HepG2 (cell line): ENCODE measurements around the gene GRID1. TPM values are rescaled to one million over a fixed set of nuclear protein-coding genes. Genes with fewer than 3 reads are reported as not detected.

ENCODE experiments used
- ATAC-seq: fragments of 200-7000 bp; cut with Tn5 transposase; 3 replicates; pipeline ENCODE4 v1.9.1; 2020; ENCODE audit warnings: mild to moderate bottlenecking, moderate library complexity
- BruUV-seq: library from RNA; stranded (reverse); fragments of 400-500 nt; replicated peaks from 2 replicates; lab custom pipeline; 2021; lab: Mats Ljungman, UMichigan
- CTCF ChIA-PET: fragments of 300-600 bp; formaldehyde crosslinking; extraction: SDS; loops from one replicate; lab custom pipeline; 2021; ENCODE audit warnings: low total read pairs, inconsistent platforms, low intra/inter-chr PET ratio; lab: Yijun Ruan, JAX
- POLR2A ChIA-PET: fragments of 350-600 bp; sonication (Branson Sonifier 250); formaldehyde crosslinking; loops from one replicate; lab custom pipeline; 2020; ENCODE audit warnings: antibody characterized with exemption, inconsistent platforms; lab: Yijun Ruan, JAX
- DNase-seq: peaks from one replicate; pipeline ENCODE4 v3.0.0-alpha.2; 2015; ENCODE audit warnings: low spot score
- FAIRE-seq: peaks from 3 replicates; lab custom pipeline; 2011; peaks lifted over from hg19 to GRCh38; lab: Jason Lieb, UNC
- H2AFZ ChIP-seq: one replicate; pipeline ENCODE4 v1.6.1; 2011; ENCODE audit warnings: low read length, inconsistent platforms
- H3K27ac ChIP-seq: fragments of 300-600 bp; 3 replicates; pipeline ENCODE4 v1.8.0; 2011; ENCODE audit warnings: mixed run types, mild to moderate bottlenecking, mixed read lengths, low read length, inconsistent platforms; ENCODE audit not compliant: insufficient read depth; ENCODE audit errors: extremely low read length
- H3K27me3 ChIP-seq, 2 experiments: fragments of 200-600 bp in 1 of 2; 2 replicates in 1 of 2; 3 replicates in 1 of 2; pipeline versions ENCODE4 v1.6.0 to v1.8.0; 2011; ENCODE audit warnings: low read length in 2 of 2, mild to moderate bottlenecking in 2 of 2, moderate library complexity in 2 of 2, inconsistent platforms in 1 of 2; ENCODE audit not compliant: insufficient read depth in 2 of 2, control insufficient read depth in 1 of 2
- H3K36me3 ChIP-seq, 2 experiments: fragments of 200-600 bp in 1 of 2; replicated peaks in 1 of 2; 2 replicates in 1 of 2; 3 replicates in 1 of 2; pipeline versions ENCODE4 v1.5.1 to v1.8.0; 2011; ENCODE audit warnings: low read length in 2 of 2, inconsistent platforms in 1 of 2; ENCODE audit not compliant: insufficient read depth in 2 of 2, control insufficient read depth in 1 of 2
- H3K4me1 ChIP-seq: 2 replicates; pipeline ENCODE4 v1.5.1; 2012; ENCODE audit warnings: low read length, inconsistent platforms; ENCODE audit not compliant: insufficient read depth
- H3K4me2 ChIP-seq: 2 replicates; pipeline ENCODE4 v1.6.0; 2011; ENCODE audit warnings: low read depth, low read length, inconsistent platforms
- H3K4me3 ChIP-seq, 3 experiments: fragments of 200-600 bp in 1 of 3; sonication (generic), shearing (Covaris generic) in 1 of 3; replicated peaks in 1 of 3; 2 replicates each; pipeline ENCODE4 v1.5.1; 2011 to 2016; ENCODE audit warnings: low read length in 3 of 3, inconsistent platforms in 2 of 3, low read depth in 2 of 3, mild to moderate bottlenecking in 2 of 3, control low read depth in 1 of 3, mixed read lengths in 1 of 3; ENCODE audit not compliant: insufficient read depth in 1 of 3
- H3K79me2 ChIP-seq: one replicate; pipeline ENCODE4 v1.6.1; 2011; ENCODE audit warnings: low read length, inconsistent platforms; ENCODE audit not compliant: insufficient read depth
- H3K9ac ChIP-seq: 2 replicates; pipeline ENCODE4 v1.6.0; 2011; ENCODE audit warnings: mild to moderate bottlenecking, low read depth, low read length, inconsistent platforms; ENCODE audit not compliant: insufficient read depth
- H3K9me3 ChIP-seq: 2 replicates; pipeline ENCODE4 v1.5.1; 2012; ENCODE audit warnings: mild to moderate bottlenecking, low read length
- H4K20me1 ChIP-seq: 2 replicates; pipeline ENCODE4 v1.6.0; 2011; ENCODE audit warnings: inconsistent platforms, mild to moderate bottlenecking, low read length, moderate library complexity; ENCODE audit not compliant: insufficient read depth
- ATF6 ChIP-seq: sonication (generic); formaldehyde crosslinking; conservative IDR thresholded peaks from 2 replicates; pipeline ENCODE4 v1.4.0; 2020; ENCODE audit warnings: missing genetic modification reagents
- IRF2 ChIP-seq: IDR thresholded peaks from 2 replicates; pipeline ENCODE4 v1.6.1; 2018; ENCODE audit warnings: missing genetic modification reagents, missing compliant biosample characterization
- KDM1A ChIP-seq: IDR thresholded peaks from 2 replicates; pipeline ENCODE4 v1.6.1; 2016; ENCODE audit warnings: missing compliant biosample characterization
- KDM4B ChIP-seq: sonication (generic); formaldehyde crosslinking; IDR thresholded peaks from 2 replicates; pipeline ENCODE4 v1.4.0; 2020; ENCODE audit warnings: missing genetic modification reagents
- KLF6 ChIP-seq: IDR thresholded peaks from 2 replicates; pipeline ENCODE4 v1.8.0; 2016; ENCODE audit warnings: missing biosample characterization, missing genetic modification reagents
- MATR3 ChIP-seq: sonication (generic); formaldehyde crosslinking; IDR thresholded peaks from 2 replicates; pipeline ENCODE4 v1.4.0; 2020; ENCODE audit warnings: missing genetic modification reagents
- MEF2D ChIP-seq: sonication (generic); formaldehyde crosslinking; IDR thresholded peaks from 2 replicates; pipeline ENCODE4 v1.5.1; 2020; ENCODE audit warnings: mild to moderate bottlenecking, missing genetic modification reagents
- PHF5A ChIP-seq: IDR thresholded peaks from one replicate; pipeline ENCODE4 v1.6.1; 2018; ENCODE audit warnings: low read depth, missing genetic modification reagents; ENCODE audit not compliant: unreplicated experiment
- PRMT3 ChIP-seq: sonication (generic); formaldehyde crosslinking; IDR thresholded peaks from 2 replicates; pipeline ENCODE4 v1.8.1; 2022; ENCODE audit warnings: low read depth, mild to moderate bottlenecking, moderate library complexity, missing genetic modification reagents, borderline replicate concordance
- REPIN1 ChIP-seq: sonication (generic); formaldehyde crosslinking; IDR thresholded peaks from 2 replicates; pipeline ENCODE4 v1.8.0; 2022; ENCODE audit warnings: missing genetic modification reagents, low read depth, mild to moderate bottlenecking, borderline replicate concordance
- TEAD2 ChIP-seq: sonication (generic); formaldehyde crosslinking; IDR thresholded peaks from 2 replicates; pipeline ENCODE4 v1.9.0; 2021; ENCODE audit warnings: missing genetic modification reagents
- THYN1 ChIP-seq: sonication (generic); formaldehyde crosslinking; IDR thresholded peaks from 2 replicates; pipeline ENCODE4 v1.8.1; 2023; ENCODE audit warnings: low read depth, mild to moderate bottlenecking, moderate library complexity, missing genetic modification reagents, borderline replicate concordance
- ZNF264 ChIP-seq: sonication (generic); formaldehyde crosslinking; IDR thresholded peaks from 2 replicates; pipeline ENCODE4 v1.4.0; 2020; ENCODE audit warnings: missing genetic modification reagents
- ZNF451 ChIP-seq: sonication (generic); formaldehyde crosslinking; IDR thresholded peaks from 2 replicates; pipeline ENCODE4 v1.5.0; 2020; ENCODE audit warnings: mild to moderate bottlenecking, missing genetic modification reagents
- ZNF552 ChIP-seq: sonication (generic); formaldehyde crosslinking; IDR thresholded peaks from 2 replicates; pipeline ENCODE4 v1.9.0; 2022; ENCODE audit warnings: missing genetic modification reagents, mild to moderate bottlenecking, borderline replicate concordance
- ZNF747 ChIP-seq: sonication (generic); formaldehyde crosslinking; IDR thresholded peaks from 2 replicates; pipeline ENCODE4 v1.8.1; 2023; ENCODE audit warnings: missing genetic modification reagents, mild to moderate bottlenecking, borderline replicate concordance
- ZSCAN22 ChIP-seq: sonication (generic); formaldehyde crosslinking; IDR thresholded peaks from 2 replicates; pipeline ENCODE4 v1.4.0; 2020; ENCODE audit warnings: mild to moderate bottlenecking, missing genetic modification reagents
- WGBS: methylation state at CpG from one replicate; pipeline ENCODE4 v1.1.6; 2017; ENCODE audit warnings: low lambda C conversion rate; 5-methylcytosine and 5-hydroxymethylcytosine counted together
- in situ Hi-C: cut with HindIII; loops from 2 replicates; pipeline ENCODE4 v1.10.0; 2017; ENCODE audit warnings: low pct_unique_long_range_greater_than_20kb; ENCODE audit not compliant: extremely low pct_ligation_motif_present
- intact Hi-C: fragments of 100-400 bp; cut with micrococcal nuclease; formaldehyde crosslinking; loops from one replicate; pipeline ENCODE4 v1.10.0; 2022; ENCODE audit not compliant: unreplicated experiment
- polyA plus RNA-seq, 8 experiments: library from polyadenylated mRNA; depleted of rRNA in 3 of 8; stranded (reverse) in 7 of 8; unstranded in 1 of 8; fragments of >200 nt; fragmentation: Illumina TruSeq in 4 of 8; extraction: Trizol in 4 of 8; gene quantifications; 2 replicates each; pipeline versions ENCODE4 v1.2.1 to v1.2.3, GENCODE V29; 2011 to 2016; ENCODE audit warnings: low read depth in 4 of 8, missing spikeins in 1 of 8, mixed read lengths in 1 of 8; ENCODE audit not compliant: insufficient read depth in 1 of 8
- total RNA-seq, 5 experiments: library from RNA; depleted of rRNA; stranded (reverse); fragments of >200 nt; fragmentation: Illumina TruSeq; extraction: Trizol; gene quantifications; 2 replicates each; pipeline ENCODE4 v1.2.3, GENCODE V29; 2016; ENCODE audit warnings: low read depth in 1 of 5

Gene GRID1
- total and polyA plus RNA-seq, 2 of the 13 experiments (the other 11 are each of a cell fraction or from before 2014, with no cell fraction given): 0.05 TPM; not detected in 1

- H3K9ac ChIP-seq: no peak overlapping the region
Observed at GRCh38 chr10:86124734-86125133, 241.9 kb downstream of the GRID1 start.

GRCh38 chr10:86123715-86124114, 242.9 kb downstream of the GRID1 start:
- in situ Hi-C loops: no loop called here
- CTCF ChIA-PET: no interaction called here
- TF ChIP-seq ZNF451 (CRISPR knock-in tag) (no peak), KDM1A (CRISPR knock-in tag) (no peak), ATF6 (no peak), ZNF264 (no peak), MEF2D (CRISPR knock-in tag) (no peak), TEAD2 (CRISPR knock-in tag) (no peak), ZNF552 (CRISPR knock-in tag) (no peak), IRF2 (no peak), REPIN1 (no peak), PHF5A (no peak)

More at GRCh38 chr10:86124734-86125133, 241.9 kb downstream of the GRID1 start:
- no peak overlapping the region for H3K4me2 ChIP-seq
- H4K20me1 ChIP-seq: 0 out of 2 replicates have a peak, but pooled peaks cover 3% of the 10 kb centered on the region
- no peak overlapping the region for H3K4me3 ChIP-seq
- no peaks in the 10 kb centered on the region for H3K36me3 ChIP-seq
- 0% methylated on average over 3 of the region's 4 CpGs for WGBS
- in situ Hi-C loops: no loop called here
- no peak overlapping the region for H3K27ac ChIP-seq
- no peak for ATAC-seq
- no peaks in the 10 kb centered on the region for H3K4me1 ChIP-seq
- no peaks in the 10 kb centered on the region for H3K79me2 ChIP-seq
- CTCF ChIA-PET: no interaction called here
- intact Hi-C loops: no loop called here
- peaks cover 2 to 13% of the 10 kb centered on the region in 2 experiments; a peak in 3 of 5 replicates for H3K27me3 ChIP-seq
- no peak for FAIRE-seq
- POLR2A ChIA-PET: no interaction called here
- H2AFZ ChIP-seq: no peak overlapping the region
- H3K9me3 ChIP-seq: no peaks in the 10 kb centered on the region
- BruUV-seq: no TSS peak
- DNase-seq: no peak
- TF ChIP-seq MATR3 (CRISPR knock-in tag) (no peak), PRMT3 (CRISPR knock-in tag) (no peak), ATF6 (no peak), ZNF747 (CRISPR knock-in tag) (no peak), THYN1 (no peak), ZSCAN22 (no peak), KDM4B (CRISPR knock-in tag) (no peak), KLF6 (CRISPR knock-in tag) (no peak)

More at GRCh38 chr10:86123715-86124114, 242.9 kb downstream of the GRID1 start:
- H3K9me3 ChIP-seq: no peaks in the 10 kb centered on the region
- no peak for DNase-seq
- no peak overlapping the region for H3K4me3 ChIP-seq
- no peak for FAIRE-seq
- no peaks in the 10 kb centered on the region for H3K36me3 ChIP-seq
- POLR2A ChIA-PET: no interaction called here
- no peak overlapping the region for H3K4me2 ChIP-seq
- intact Hi-C loops: no loop called here
- 0% methylated on average over 1 of the region's 6 CpGs for WGBS
- H3K27ac ChIP-seq: no peak overlapping the region
- H2AFZ ChIP-seq: no peak overlapping the region
- no peak overlapping the region for H3K9ac ChIP-seq
- no TSS peak for BruUV-seq
- peaks cover 0 to 13% of the 10 kb centered on the region in 2 experiments; a peak in 2 of 5 replicates for H3K27me3 ChIP-seq
- 0 out of 2 replicates have a peak, but pooled peaks cover 3% of the 10 kb centered on the region for H4K20me1 ChIP-seq
- ATAC-seq: no peak
- no peaks in the 10 kb centered on the region for H3K79me2 ChIP-seq
- no peaks in the 10 kb centered on the region for H3K4me1 ChIP-seq
